Colonic mucosa (tissue), 4 donors: Measurements from ENCODE around the gene CNIH3. TPM values are rescaled to one million over a fixed set of nuclear protein-coding genes. Genes with fewer than 3 reads are reported as not detected.

Experiments
- DNase-seq: peaks from one replicate; pipeline ENCODE4 v3.0.0-alpha.2; 2020
- H3K27ac ChIP-seq: fragments of 200-600 bp; one replicate; pipeline ENCODE4 v1.8.0; 2021
- H3K27me3 ChIP-seq: fragments of 200-600 bp; one replicate; pipeline ENCODE4 v1.8.0; 2021
- H3K36me3 ChIP-seq: fragments of 200-600 bp; one replicate; pipeline ENCODE4 v1.8.0; 2021
- H3K4me1 ChIP-seq: fragments of 200-600 bp; one replicate; pipeline ENCODE4 v1.8.0; 2021; ENCODE audit warnings: mild to moderate bottlenecking
- H3K4me3 ChIP-seq: fragments of 200-600 bp; one replicate; pipeline ENCODE4 v1.8.0; 2021
- H3K9ac ChIP-seq, 2 donors: one replicate each; pipeline ENCODE4 v1.7.0; 2013; ENCODE audit warnings: control low read depth in 2 of 2, low read depth in 2 of 2, low read length in 2 of 2
- H3K9me3 ChIP-seq: fragments of 200-600 bp; one replicate; pipeline ENCODE4 v1.8.0; 2021
- intact Hi-C: fragments of 100-400 bp; cut with DNase I; formaldehyde crosslinking; loops from one replicate; pipeline ENCODE4 v1.14.1; 2022
- total RNA-seq, 2 donors: library from RNA; stranded (reverse); fragmentation: NEBNext Ultra II Directional in 1 of 2; extraction: Animal tissue kit (Norgen Biotek cat#: 25700) in 1 of 2; gene quantifications; one replicate each; pipeline ENCODE4 v1.2.1, GENCODE V29; 2021
- TF ChIP-seq, protein P1 (sequence below): fragments of 200-600 bp; IDR thresholded peaks from one replicate; pipeline ENCODE4 v1.8.0; 2022; ENCODE audit warnings: antibody characterized with exemption, mild to moderate bottlenecking
- donor health status: healthy.
- donor health status: DM: no; HTN: no; CAD: no.
- donor health status: DM: no; HTN: no; CAD: no.

The CNIH3 gene
- total RNA-seq, 2 donors from 2014 or later = 0.69 to 1.4 TPM

DNA sequence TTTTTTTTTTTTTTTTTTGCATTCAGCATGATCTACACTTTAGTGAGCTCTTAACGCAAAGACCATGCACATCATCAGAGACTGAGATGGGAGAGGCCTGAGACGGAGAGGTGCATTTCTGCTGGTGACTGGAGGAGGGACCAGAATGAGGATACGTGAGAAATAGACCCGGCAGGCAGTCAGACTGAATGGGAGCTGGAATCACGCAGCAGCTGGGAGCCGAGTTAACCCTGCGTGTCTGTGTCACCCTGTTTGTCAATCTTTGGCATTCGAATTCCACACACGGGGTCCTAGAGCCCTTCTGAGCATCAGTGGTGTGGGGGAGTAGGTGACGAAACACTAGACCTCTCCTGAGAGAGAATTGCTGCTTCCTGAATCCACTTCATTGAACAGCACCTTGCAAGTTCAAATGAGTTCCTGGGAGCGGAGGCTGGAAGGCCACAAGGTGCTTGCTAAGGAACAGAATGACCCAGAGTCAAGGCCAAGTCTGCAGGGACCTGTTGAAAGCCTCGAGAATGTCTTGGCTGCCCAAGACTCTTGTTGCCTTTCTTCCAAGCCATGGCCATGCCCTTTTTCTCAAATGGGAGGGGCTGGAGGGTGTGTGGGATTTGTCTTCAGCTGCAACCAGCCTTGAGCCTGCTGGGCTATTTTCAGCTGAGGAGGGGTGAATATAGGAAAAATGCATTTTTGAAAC, 123.3 kb downstream of the CNIH3 start:
- intact Hi-C loops = no loop called here
- H3K36me3 ChIP-seq = no peaks in the 10 kb centered on the region
- DNase-seq = no peak
- TF ChIP-seq, protein P1, sequence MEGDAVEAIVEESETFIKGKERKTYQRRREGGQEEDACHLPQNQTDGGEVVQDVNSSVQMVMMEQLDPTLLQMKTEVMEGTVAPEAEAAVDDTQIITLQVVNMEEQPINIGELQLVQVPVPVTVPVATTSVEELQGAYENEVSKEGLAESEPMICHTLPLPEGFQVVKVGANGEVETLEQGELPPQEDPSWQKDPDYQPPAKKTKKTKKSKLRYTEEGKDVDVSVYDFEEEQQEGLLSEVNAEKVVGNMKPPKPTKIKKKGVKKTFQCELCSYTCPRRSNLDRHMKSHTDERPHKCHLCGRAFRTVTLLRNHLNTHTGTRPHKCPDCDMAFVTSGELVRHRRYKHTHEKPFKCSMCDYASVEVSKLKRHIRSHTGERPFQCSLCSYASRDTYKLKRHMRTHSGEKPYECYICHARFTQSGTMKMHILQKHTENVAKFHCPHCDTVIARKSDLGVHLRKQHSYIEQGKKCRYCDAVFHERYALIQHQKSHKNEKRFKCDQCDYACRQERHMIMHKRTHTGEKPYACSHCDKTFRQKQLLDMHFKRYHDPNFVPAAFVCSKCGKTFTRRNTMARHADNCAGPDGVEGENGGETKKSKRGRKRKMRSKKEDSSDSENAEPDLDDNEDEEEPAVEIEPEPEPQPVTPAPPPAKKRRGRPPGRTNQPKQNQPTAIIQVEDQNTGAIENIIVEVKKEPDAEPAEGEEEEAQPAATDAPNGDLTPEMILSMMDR = no peak
- H3K9ac ChIP-seq = no peak overlapping the region
- H3K9me3 ChIP-seq = no peaks in the 10 kb centered on the region
- H3K27me3 ChIP-seq = no peaks in the 10 kb centered on the region
- no peak overlapping the region for H3K4me3 ChIP-seq
- H3K4me1 ChIP-seq = no peaks in the 10 kb centered on the region
- H3K27ac ChIP-seq = no peak overlapping the region

DNA sequence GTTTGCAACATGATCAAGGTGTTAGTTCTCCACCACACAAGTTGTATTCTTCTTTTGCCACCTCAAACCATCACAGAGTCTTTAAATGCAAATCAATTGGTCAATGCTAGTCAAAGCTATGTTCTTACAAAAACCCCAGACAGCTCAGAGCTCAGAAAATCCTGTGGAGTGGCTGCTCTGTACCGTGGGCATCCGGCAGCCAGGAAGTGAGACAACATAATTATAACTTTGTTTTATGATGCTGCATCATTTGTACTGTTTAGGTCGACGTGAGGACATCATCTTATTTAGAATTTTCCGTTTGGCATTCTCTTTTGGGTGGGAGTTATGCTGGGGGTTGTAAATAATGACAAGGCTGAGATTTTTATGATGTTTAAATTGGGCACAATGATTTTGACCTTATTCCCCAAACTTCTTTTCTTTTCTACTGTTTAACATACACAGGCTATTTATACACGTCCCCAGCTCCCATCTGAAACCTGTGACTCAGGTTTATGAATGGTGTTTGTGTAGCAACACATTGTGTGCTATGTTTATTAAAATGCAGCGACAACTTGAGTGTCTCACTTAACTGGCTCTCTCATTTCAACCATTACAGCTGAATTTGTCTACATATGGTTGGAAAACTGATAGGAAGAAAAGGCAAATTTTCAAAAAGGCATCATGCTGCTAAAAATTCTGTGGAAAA, 124.0 kb downstream of the CNIH3 start:
- no peak for DNase-seq
- Histone ChIP-seq H3K9ac (no peak overlapping the region), H3K4me3 (no peak overlapping the region), H3K9me3 (no peaks in the 10 kb centered on the region), H3K27me3 (no peaks in the 10 kb centered on the region), H3K4me1 (no peaks in the 10 kb centered on the region), H3K36me3 (no peaks in the 10 kb centered on the region), H3K27ac (no peak overlapping the region)
- intact Hi-C loops = no loop called here
- TF ChIP-seq, protein P1 = no peak

DNA sequence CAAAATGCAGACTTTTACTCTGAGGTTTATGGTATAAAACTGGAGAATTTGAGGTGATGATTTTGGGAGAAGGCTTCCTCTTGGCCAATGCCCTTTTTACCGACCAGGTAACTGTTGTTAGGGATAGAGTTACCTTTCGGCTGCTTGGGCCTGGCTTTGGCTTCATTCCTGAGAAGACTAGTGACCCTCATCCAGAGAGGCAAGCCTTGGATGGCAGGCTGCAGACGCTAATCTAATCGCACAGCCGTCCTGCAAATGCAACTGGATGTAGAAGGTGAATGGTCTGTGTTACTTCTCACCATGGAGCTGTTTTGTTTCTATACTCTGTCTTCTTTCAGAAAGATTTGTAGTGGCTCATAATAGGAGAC, 124.6 kb downstream of the CNIH3 start:
- H3K27me3 ChIP-seq = no peaks in the 10 kb centered on the region
- H3K4me1 ChIP-seq = no peaks in the 10 kb centered on the region
- TF ChIP-seq, protein P1 = no peak
- H3K36me3 ChIP-seq = no peaks in the 10 kb centered on the region
- H3K4me3 ChIP-seq = no peak overlapping the region
- no peaks in the 10 kb centered on the region for H3K9me3 ChIP-seq
- intact Hi-C loops = no loop called here
- no peak overlapping the region for H3K27ac ChIP-seq
- no peak for DNase-seq
- H3K9ac ChIP-seq = no peak overlapping the region

DNA sequence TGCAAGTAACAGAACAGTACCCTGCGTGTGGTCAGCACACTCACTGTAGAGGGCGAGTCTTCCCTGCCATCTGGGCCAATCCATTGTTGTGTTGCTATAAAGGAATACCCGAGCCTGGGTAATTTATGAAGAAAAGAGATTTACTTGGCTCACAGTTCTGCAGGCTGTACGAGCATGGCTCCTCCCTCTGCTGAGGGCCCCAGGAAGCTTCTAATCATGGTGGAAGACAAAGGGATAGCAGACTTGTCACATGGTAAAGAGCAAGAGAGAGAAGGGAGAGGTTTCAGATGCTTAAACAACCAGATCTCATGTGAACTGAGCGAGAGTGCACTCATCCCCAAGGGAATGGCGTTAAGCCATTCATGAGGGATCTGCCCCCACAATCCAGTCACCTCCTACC, 126.2 kb downstream of the CNIH3 start:
- no peak for DNase-seq
- Histone ChIP-seq H3K36me3 (no peaks in the 10 kb centered on the region), H3K27ac (no peak overlapping the region), H3K9me3 (no peaks in the 10 kb centered on the region), H3K4me1 (no peaks in the 10 kb centered on the region), H3K4me3 (no peak overlapping the region), H3K27me3 (no peaks in the 10 kb centered on the region), H3K9ac (no peak overlapping the region)
- intact Hi-C loops = no loop called here
- TF ChIP-seq, protein P1 = no peak

DNA sequence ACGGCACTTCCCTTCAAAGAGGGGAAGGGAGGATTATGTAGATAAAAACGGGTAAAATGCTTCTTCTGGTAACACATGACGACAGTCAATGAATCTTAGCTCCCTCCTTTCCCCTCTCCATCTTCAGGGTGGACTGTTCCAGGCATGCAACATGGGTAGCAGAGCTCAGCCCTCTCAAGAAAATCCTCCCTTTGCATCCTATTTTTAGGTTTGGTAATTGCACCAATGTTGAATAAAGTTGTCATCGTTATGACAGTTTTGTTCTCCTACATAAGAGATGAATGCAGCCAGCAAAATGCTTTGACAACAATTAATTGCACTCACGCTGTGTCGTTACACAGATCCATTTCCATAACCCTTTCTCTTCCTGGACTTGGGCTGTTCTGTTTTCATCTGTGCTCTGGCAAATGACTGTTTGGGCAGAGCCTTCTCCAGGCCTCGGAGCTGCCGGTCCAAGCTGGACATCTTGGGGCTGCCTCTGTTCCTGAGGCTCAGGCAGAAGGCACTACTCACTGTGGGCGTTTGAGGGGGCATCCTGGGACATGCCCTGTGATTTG, 127.6 kb downstream of the CNIH3 start:
- no peak overlapping the region for H3K9ac ChIP-seq
- no peak overlapping the region for H3K4me3 ChIP-seq
- no peaks in the 10 kb centered on the region for H3K4me1 ChIP-seq
- H3K36me3 ChIP-seq = no peaks in the 10 kb centered on the region
- no peaks in the 10 kb centered on the region for H3K9me3 ChIP-seq
- no peaks in the 10 kb centered on the region for H3K27me3 ChIP-seq
- intact Hi-C loops = no loop called here
- TF ChIP-seq, protein P1 = no peak
- DNase-seq = no peak
- no peak overlapping the region for H3K27ac ChIP-seq
